ENCODE data around the gene MBD6. TPM values are rescaled to one million over a fixed set of nuclear protein-coding genes. Genes with fewer than 3 reads are reported as not detected.
A peak's percentile ranks its signal among the peaks of the same experiment; 100 is the strongest.

MBD6 gene
- total RNA-seq, 1 experiment from 2014 or later, result 78.4 TPM

DNA sequence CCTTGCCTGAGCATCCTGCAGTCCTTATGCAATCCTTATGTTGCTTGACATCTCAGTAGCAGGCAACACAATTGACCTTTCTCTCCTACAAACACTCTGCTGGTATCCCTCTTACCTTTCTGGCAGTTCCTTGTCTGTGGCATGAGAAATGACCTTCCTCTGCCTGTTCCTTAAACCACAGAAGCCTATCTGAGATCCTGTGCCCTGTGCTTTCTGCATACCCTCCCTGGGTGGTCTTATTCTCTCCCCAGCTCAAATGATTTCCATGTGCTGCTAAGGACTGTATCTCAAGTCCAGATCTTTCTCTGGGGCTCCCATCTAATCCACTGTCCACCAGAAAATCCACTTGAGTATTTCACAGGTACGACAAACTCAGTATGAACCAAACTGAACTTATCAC, 41.0 kb upstream of the MBD6 start:
- no peak overlapping the region for H2AFZ ChIP-seq
- DNase-seq, result no peak
- H4K20me1 ChIP-seq (ENCODE audit: insufficient read depth), result no peaks in the 10 kb centered on the region
- peaks cover 25% of the 10 kb centered on the region; the same call in 1 of the 2 replicates for H3K27me3 ChIP-seq (ENCODE audit: insufficient read depth, low read depth)
- H3K4me1 ChIP-seq (replicated peaks; ENCODE audit: insufficient read depth), result no peaks in the 10 kb centered on the region
- H3K9me2 ChIP-seq (ENCODE audit: insufficient read depth), result no peaks in the 10 kb centered on the region
- intact Hi-C loops (cut with micrococcal nuclease; ENCODE audit: unreplicated experiment), result no loop called here
- POLR2A ChIA-PET (ENCODE audit: unreplicated experiment), result no interaction called here
- no peak overlapping the region for H3K4me2 ChIP-seq
- H3K27ac ChIP-seq, result no peak overlapping the region
- H3K4me3 ChIP-seq, result no peak overlapping the region
- no peaks in the 10 kb centered on the region for H3K9me3 ChIP-seq (ENCODE audit: insufficient read depth, low read depth)
- H3K79me2 ChIP-seq (ENCODE audit: low read depth), result no peaks in the 10 kb centered on the region
- BruUV-seq (replicated peaks), result no TSS peak
- TF ChIP-seq EZH2 (IDR thresholded peaks at IDR 0.05; ENCODE audit: low read depth) (no peak), CTCF (conservative IDR thresholded peaks at IDR 0.05) (no peak)
- no peaks in the 10 kb centered on the region for H3K36me3 ChIP-seq (ENCODE audit: low read depth)
- H3F3A ChIP-seq (ENCODE audit: insufficient read depth, low read depth), result peaks cover 6% of the 10 kb centered on the region; the same call in 1 of the 2 replicates
- CTCF ChIA-PET, result no interaction called here

DNA sequence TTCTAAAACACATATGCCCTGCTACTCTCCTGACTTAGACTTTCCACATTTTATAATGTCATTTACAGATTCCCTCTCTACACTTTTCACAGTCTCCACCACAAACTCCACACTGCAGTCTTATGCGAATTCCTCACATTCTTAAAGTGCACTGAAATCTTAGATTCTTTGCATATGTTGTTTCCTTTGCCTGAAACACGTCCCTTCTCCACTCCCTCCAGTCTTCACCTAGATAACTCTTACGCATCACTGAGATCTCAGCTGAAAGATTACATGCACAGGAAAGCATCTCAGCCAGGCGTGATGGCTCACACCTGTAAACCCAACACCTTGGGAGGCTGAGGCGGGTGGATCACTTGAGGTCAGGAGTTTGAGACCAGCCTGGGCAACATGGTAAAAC, 39.2 kb upstream of the MBD6 start:
- TF ChIP-seq CTCF (conservative IDR thresholded peaks at IDR 0.05), result no peak
- TF ChIP-seq EZH2 (IDR thresholded peaks at IDR 0.05; ENCODE audit: low read depth), result no peak
- BruUV-seq (replicated peaks), result no TSS peak
- peak in 1 of 2 experiments; percentile 46 for DNase-seq
- POLR2A ChIA-PET (ENCODE audit: unreplicated experiment), result no interaction called here
- Histone ChIP-seq H2AFZ (no peak overlapping the region), H4K20me1 (ENCODE audit: insufficient read depth) (peaks cover 1% of the 10 kb centered on the region; the same call in 1 of the 2 replicates), H3K4me3 (no peak overlapping the region), H3K27ac (no peak overlapping the region), H3K36me3 (ENCODE audit: low read depth) (peaks cover 2% of the 10 kb centered on the region; the same call in 1 of the 2 replicates), H3K9me2 (ENCODE audit: insufficient read depth) (no peaks in the 10 kb centered on the region), H3K9me3 (ENCODE audit: insufficient read depth, low read depth) (no peaks in the 10 kb centered on the region), H3F3A (ENCODE audit: insufficient read depth, low read depth) (peaks cover 6% of the 10 kb centered on the region; the same call in 1 of the 2 replicates), H3K4me2 (no peak overlapping the region), H3K79me2 (ENCODE audit: low read depth) (peaks cover 6% of the 10 kb centered on the region), H3K4me1 (replicated peaks; ENCODE audit: insufficient read depth) (no peaks in the 10 kb centered on the region), H3K27me3 (ENCODE audit: insufficient read depth, low read depth) (peaks cover 21% of the 10 kb centered on the region; the same call in 1 of the 2 replicates)
- CTCF ChIA-PET, result interaction anchor here (0.6 kb wide), 1 partner anchor 204 kb away, joined by 19 read pairs; no protein-coding TSS in a partner anchor
- intact Hi-C loops (cut with micrococcal nuclease; ENCODE audit: unreplicated experiment), result no loop called here

DNA sequence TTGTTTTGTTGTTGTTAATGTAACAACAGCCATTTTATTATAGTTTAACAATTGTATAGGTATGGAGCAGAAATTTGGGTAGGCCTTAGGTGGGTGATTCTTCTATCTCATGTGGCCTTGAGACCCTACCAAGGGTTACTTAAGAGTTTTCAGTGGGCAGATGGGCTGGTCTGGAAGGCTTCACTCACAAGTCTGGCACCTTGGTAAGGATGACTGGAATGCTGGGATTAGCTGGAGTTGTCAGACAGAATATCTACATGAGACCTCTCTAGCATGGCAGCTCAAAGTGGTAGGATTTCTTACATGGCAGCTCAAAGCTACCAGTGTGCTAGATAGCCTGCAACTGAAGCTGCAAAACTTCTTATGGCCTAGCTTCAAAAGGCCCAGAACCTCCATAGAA, 36.9 kb upstream of the MBD6 start:
- Histone ChIP-seq H3K36me3 (ENCODE audit: low read depth) (peaks cover 22% of the 10 kb centered on the region), H3K4me2 (no peak overlapping the region), H3K9me3 (ENCODE audit: insufficient read depth, low read depth) (no peaks in the 10 kb centered on the region), H3K79me2 (ENCODE audit: low read depth) (peaks cover 27% of the 10 kb centered on the region), H3K4me3 (no peak overlapping the region), H3K27me3 (ENCODE audit: insufficient read depth, low read depth) (peaks cover 12% of the 10 kb centered on the region; the same call in 1 of the 2 replicates), H2AFZ (no peak overlapping the region), H3K27ac (no peak overlapping the region), H4K20me1 (ENCODE audit: insufficient read depth) (peaks cover 19% of the 10 kb centered on the region), H3K9me2 (ENCODE audit: insufficient read depth) (no peaks in the 10 kb centered on the region), H3F3A (ENCODE audit: insufficient read depth, low read depth) (peaks cover 22% of the 10 kb centered on the region; the same call in 1 of the 2 replicates), H3K4me1 (replicated peaks; ENCODE audit: insufficient read depth) (no peaks in the 10 kb centered on the region; the same call in 1 of the 2 replicates)
- intact Hi-C loops (cut with micrococcal nuclease; ENCODE audit: unreplicated experiment), result no loop called here
- POLR2A ChIA-PET (ENCODE audit: unreplicated experiment), result interaction anchor here (0.6 kb wide), 2 partner anchors 26 to 62 kb away, joined by 4 read pairs; partner anchors contain the start of gene GLI1
- DNase-seq, result no peak
- CTCF ChIA-PET, result no interaction called here
- BruUV-seq (replicated peaks), result no TSS peak
- TF ChIP-seq CTCF (conservative IDR thresholded peaks at IDR 0.05), result no peak
